Peyer's patch (tissue), 4 donors: ENCODE data around the gene CEP350. TPM values are rescaled to one million over a fixed set of nuclear protein-coding genes. Genes with fewer than 3 reads are reported as not detected.

Experiments used
- DNase-seq, 3 donors: peaks; one replicate each; pipeline ENCODE4 v3.0.0-alpha.2; 2017 to 2019
- H3K27ac ChIP-seq, 4 donors: fragments of 200-600 bp; sonication (generic); one replicate each; pipeline ENCODE4 v1.5.1; 2016 to 2019
- H3K27me3 ChIP-seq, 2 donors: fragments of 200-600 bp; sonication (generic); one replicate each; pipeline ENCODE4 v1.5.1; 2019
- H3K36me3 ChIP-seq, 3 donors: fragments of 200-600 bp; sonication (generic); one replicate each; pipeline ENCODE4 v1.5.1; 2016 to 2019
- H3K4me1 ChIP-seq, 4 donors: fragments of 200-600 bp; sonication (generic); one replicate each; pipeline ENCODE4 v1.5.1; 2016 to 2019
- H3K4me3 ChIP-seq, 4 donors: fragments of 200-600 bp; sonication (generic); 1 replicate in 3 of 4; 2 replicates in 1 of 4; pipeline ENCODE4 v1.5.1; 2016 to 2019; ENCODE audit warnings: mild to moderate bottlenecking in 1 of 4
- H3K9me3 ChIP-seq, 4 donors: fragments of 200-600 bp; sonication (generic); one replicate each; pipeline ENCODE4 v1.5.1; 2016 to 2019; ENCODE audit warnings: mild to moderate bottlenecking in 1 of 4
- CTCF ChIP-seq, 6 experiments: fragments of 450-650 bp in 4 of 6; fragments of 200-600 bp in 2 of 6; sonication (generic) in 1 of 6; IDR thresholded peaks; one replicate each; pipeline ENCODE4 v1.5.1; 2017 to 2019; ENCODE audit warnings: antibody characterized with exemption in 6 of 6, mild to moderate bottlenecking in 3 of 6, moderate library complexity in 1 of 6
- POLR2A ChIP-seq, 2 donors: fragments of 450-650 bp; IDR thresholded peaks; one replicate each; pipeline ENCODE4 v1.5.1; 2017; ENCODE audit warnings: antibody characterized with exemption in 2 of 2, mild to moderate bottlenecking in 2 of 2, moderate library complexity in 2 of 2
- total RNA-seq, 4 donors: library from RNA; depleted of rRNA; stranded (reverse); fragments of >200 nt; gene quantifications; one replicate each; pipeline ENCODE4 v1.1.0, GENCODE V29; 2016

CEP350 gene
- total RNA-seq, 4 donors from 2014 or later = 86.0 to 196 (median 87.8) TPM

GRCh38 chr1:180085331-180085730, 130.7 kb downstream of the CEP350 start:
- no peak overlapping the region for H3K27ac ChIP-seq
- no peaks in the 10 kb centered on the region for H3K9me3 ChIP-seq
- no peak overlapping the region for H3K4me3 ChIP-seq
- no peak for DNase-seq
- H3K27me3 ChIP-seq = no peaks in the 10 kb centered on the region
- no peaks in the 10 kb centered on the region for H3K4me1 ChIP-seq
- H3K36me3 ChIP-seq = peaks cover 0 to 55% (median 0%) of the 10 kb centered on the region in 3 donors
- no peak for TF ChIP-seq POLR2A (IDR thresholded peaks at IDR 0.05)
- no peak for TF ChIP-seq CTCF (IDR thresholded peaks at IDR 0.05)

GRCh38 chr1:180092931-180093650, 138.5 kb downstream of the CEP350 start:
- no peak for DNase-seq
- no peaks in the 10 kb centered on the region for H3K9me3 ChIP-seq
- no peak for TF ChIP-seq POLR2A (IDR thresholded peaks at IDR 0.05)
- TF ChIP-seq CTCF (IDR thresholded peaks at IDR 0.05) = no peak
- no peaks in the 10 kb centered on the region for H3K27me3 ChIP-seq
- H3K4me1 ChIP-seq = no peaks in the 10 kb centered on the region
- H3K36me3 ChIP-seq = peaks cover 0 to 70% (median 0%) of the 10 kb centered on the region in 3 donors
- no peak overlapping the region for H3K4me3 ChIP-seq
- no peak overlapping the region for H3K27ac ChIP-seq

GRCh38 chr1:180094705-180095295, 140.2 kb downstream of the CEP350 start:
- TF ChIP-seq POLR2A (IDR thresholded peaks at IDR 0.05) = no peak
- H3K27ac ChIP-seq = no peak overlapping the region
- no peaks in the 10 kb centered on the region for H3K4me1 ChIP-seq
- peaks cover 0 to 78% (median 0%) of the 10 kb centered on the region in 3 donors for H3K36me3 ChIP-seq
- no peaks in the 10 kb centered on the region for H3K27me3 ChIP-seq
- DNase-seq = no peak
- no peak overlapping the region for H3K4me3 ChIP-seq
- no peaks in the 10 kb centered on the region for H3K9me3 ChIP-seq

- no peaks in the 10 kb centered on the region for H3K9me3 ChIP-seq
- H3K27ac ChIP-seq = peak overlapping the region in 1 of 4 donors; percentile 10
- H3K4me3 ChIP-seq = no peak overlapping the region
- TF ChIP-seq POLR2A (IDR thresholded peaks at IDR 0.05) (no peak), CTCF (IDR thresholded peaks at IDR 0.05) (no peak)
- H3K27me3 ChIP-seq = no peaks in the 10 kb centered on the region
- no peak for DNase-seq
- H3K36me3 ChIP-seq = peaks cover 0 to 81% (median 0%) of the 10 kb centered on the region in 3 donors
- no peaks in the 10 kb centered on the region for H3K4me1 ChIP-seq
Observed at GRCh38 chr1:180096584-180097325, 142.1 kb downstream of the CEP350 start.

- TF ChIP-seq POLR2A (IDR thresholded peaks at IDR 0.05) = no peak
- no peak for TF ChIP-seq CTCF (IDR thresholded peaks at IDR 0.05)
Observed at GRCh38 chr1:180097326-180097605, 142.7 kb downstream of the CEP350 start.

GRCh38 chr1:180101411-180101810, 146.8 kb downstream of the CEP350 start:
- H3K4me1 ChIP-seq = no peaks in the 10 kb centered on the region
- H3K9me3 ChIP-seq = no peaks in the 10 kb centered on the region
- DNase-seq = no peak
- no peak overlapping the region for H3K4me3 ChIP-seq
- TF ChIP-seq CTCF (IDR thresholded peaks at IDR 0.05) (no peak), POLR2A (IDR thresholded peaks at IDR 0.05) (no peak)
- peaks cover 0 to 46% (median 0%) of the 10 kb centered on the region in 3 donors for H3K36me3 ChIP-seq
- no peak overlapping the region for H3K27ac ChIP-seq
- no peaks in the 10 kb centered on the region for H3K27me3 ChIP-seq

More at GRCh38 chr1:180097326-180097605, 142.7 kb downstream of the CEP350 start:
- H3K4me1 ChIP-seq = no peaks in the 10 kb centered on the region
- peaks cover 0 to 76% (median 0%) of the 10 kb centered on the region in 3 donors for H3K36me3 ChIP-seq
- no peak overlapping the region for H3K4me3 ChIP-seq
- no peaks in the 10 kb centered on the region for H3K27me3 ChIP-seq
- no peak overlapping the region for H3K27ac ChIP-seq
- H3K9me3 ChIP-seq = no peaks in the 10 kb centered on the region
- no peak for DNase-seq
